Omental fat pad (tissue), 4 donors: ENCODE data around the gene KANSL1. TPM values are rescaled to one million over a fixed set of nuclear protein-coding genes. Genes with fewer than 3 reads are reported as not detected.

Experiments used
- ATAC-seq: fragments of 150-250 bp; one replicate; pipeline ENCODE4 v1.9.1; 2016; ENCODE audit warnings: mild to moderate bottlenecking, moderate library complexity; ENCODE audit not compliant: low FRiP score
- DNase-seq: peaks from one replicate; pipeline ENCODE4 v3.0.0-alpha.2; 2019; ENCODE audit warnings: low spot score
- total RNA-seq, 4 donors: library from RNA; depleted of rRNA; stranded (reverse); fragments of >200 nt; gene quantifications; one replicate each; pipeline ENCODE4 v1.1.0, GENCODE V29; 2016
- TF ChIP-seq, protein P1 (sequence below), 3 donors: fragments of 450-650 bp; IDR thresholded peaks; one replicate each; pipeline ENCODE4 v1.5.1; 2016 to 2017; ENCODE audit warnings: antibody characterized with exemption in 3 of 3, mild to moderate bottlenecking in 3 of 3, moderate library complexity in 2 of 3

Gene KANSL1
- total RNA-seq, 4 donors from 2014 or later, result 48.9 to 109 (median 57.4) TPM

DNA sequence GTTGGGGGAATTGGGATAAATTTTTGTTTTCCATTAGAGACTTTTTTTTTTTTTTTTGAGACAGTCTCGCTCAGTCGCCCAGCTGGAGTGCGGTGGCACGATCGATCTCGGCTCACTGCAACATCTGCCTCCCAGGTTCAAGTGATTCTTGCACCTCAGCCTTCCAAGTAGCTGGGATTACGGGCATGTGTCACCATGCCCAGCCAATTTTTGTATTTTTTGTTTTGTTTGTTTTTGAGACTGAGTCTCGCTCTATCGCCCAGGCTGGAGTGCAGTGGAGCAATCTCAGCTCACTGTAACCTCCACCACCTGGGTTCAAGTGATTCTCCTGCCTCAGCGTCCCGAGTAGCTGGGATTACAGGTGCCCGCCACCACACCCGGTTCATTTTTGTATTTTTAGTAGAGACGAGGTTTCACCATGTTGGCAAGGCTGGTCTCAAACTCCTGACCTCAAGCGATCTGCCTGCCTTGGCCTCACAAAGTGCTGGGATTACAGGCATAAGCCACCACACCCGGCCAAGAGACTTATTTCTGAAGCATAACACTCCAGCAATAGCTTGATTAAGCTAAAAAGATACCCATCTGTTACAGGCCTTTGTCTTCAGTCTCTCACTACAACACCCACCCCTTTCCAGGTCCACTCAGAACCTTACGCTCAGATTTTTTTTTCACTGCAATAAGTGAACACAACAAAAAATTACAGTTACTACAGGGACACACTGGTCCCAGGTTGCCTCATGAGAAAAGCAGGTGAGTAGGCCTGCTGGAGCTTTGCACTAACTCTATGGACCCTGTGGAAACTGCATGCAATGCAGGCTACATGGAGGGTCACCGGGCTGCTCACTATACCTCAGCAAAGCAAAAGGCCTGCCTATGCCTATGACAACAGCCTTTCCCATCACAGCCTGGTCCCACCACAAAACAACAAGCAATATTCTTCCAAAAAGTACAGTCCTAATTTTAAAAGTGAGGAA is 34.6 kb downstream of the KANSL1 start:
- TF ChIP-seq, protein P1, sequence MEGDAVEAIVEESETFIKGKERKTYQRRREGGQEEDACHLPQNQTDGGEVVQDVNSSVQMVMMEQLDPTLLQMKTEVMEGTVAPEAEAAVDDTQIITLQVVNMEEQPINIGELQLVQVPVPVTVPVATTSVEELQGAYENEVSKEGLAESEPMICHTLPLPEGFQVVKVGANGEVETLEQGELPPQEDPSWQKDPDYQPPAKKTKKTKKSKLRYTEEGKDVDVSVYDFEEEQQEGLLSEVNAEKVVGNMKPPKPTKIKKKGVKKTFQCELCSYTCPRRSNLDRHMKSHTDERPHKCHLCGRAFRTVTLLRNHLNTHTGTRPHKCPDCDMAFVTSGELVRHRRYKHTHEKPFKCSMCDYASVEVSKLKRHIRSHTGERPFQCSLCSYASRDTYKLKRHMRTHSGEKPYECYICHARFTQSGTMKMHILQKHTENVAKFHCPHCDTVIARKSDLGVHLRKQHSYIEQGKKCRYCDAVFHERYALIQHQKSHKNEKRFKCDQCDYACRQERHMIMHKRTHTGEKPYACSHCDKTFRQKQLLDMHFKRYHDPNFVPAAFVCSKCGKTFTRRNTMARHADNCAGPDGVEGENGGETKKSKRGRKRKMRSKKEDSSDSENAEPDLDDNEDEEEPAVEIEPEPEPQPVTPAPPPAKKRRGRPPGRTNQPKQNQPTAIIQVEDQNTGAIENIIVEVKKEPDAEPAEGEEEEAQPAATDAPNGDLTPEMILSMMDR (IDR thresholded peaks at IDR 0.05), result no peak
- DNase-seq, result no peak
- ATAC-seq, result no peak

DNA sequence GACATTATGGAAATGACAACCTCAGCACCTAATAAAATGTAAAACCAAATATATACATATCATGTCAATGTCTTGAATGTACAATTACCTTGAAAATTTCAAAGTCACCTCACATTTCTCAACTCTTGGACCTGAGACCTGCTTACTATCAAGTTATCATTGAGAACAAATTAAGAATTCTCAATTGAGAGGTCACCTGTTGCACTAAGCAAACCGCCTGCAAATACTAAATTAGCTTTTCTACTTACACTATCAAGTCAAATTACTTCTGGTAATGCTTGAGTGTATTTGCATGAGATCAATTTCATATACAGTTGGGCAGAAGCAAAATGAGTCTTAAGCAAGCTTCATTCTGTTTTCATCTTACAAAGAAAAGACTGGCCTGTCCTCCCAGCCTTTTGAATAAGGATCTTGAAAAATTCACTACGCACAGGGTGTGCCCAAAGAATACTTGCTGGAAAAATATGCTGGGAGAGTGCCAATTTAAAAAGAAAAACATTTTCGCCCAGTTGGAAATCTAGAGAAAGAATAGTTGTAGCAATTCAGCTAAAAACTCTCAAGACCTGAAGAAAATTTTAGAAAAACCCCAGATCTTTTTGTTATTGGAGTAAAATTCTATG is 35.7 kb downstream of the KANSL1 start:
- ATAC-seq (peak; percentile 41), DNase-seq (no peak)
- TF ChIP-seq, protein P1 (IDR thresholded peaks at IDR 0.05), result no peak

DNA sequence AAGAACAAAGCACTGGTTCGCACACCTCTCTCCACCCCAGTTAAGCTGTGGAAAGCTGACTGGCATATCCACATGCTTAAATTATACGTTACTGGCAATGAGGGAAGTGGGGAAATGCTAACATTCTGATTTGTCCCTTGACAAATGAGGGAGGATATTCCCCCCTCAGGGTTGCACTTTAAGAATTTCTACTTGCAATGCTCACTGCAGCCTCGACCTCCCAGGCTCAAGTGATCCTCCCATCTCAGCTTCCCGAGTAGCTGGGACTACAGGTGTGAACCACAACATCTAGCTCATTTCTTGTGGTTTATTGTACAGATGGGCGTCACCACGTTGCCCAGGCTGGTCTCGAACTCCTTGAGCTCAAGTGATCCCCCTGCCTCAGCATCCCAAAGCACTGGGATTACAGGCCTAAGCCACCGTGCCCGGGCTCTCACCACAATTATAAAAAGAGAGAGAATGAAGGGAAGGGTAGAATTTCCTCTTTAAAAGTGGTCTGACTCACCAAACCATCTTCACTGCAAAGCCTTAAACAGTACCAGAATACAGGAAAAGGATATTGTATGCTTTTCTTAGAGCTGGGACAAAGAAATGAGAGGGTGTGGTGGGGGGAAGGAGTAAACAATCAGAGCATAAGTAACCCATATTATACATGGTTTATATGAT is 38.9 kb downstream of the KANSL1 start:
- ATAC-seq (no peak), DNase-seq (no peak)
- TF ChIP-seq, protein P1 (IDR thresholded peaks at IDR 0.05), result no peak

DNA sequence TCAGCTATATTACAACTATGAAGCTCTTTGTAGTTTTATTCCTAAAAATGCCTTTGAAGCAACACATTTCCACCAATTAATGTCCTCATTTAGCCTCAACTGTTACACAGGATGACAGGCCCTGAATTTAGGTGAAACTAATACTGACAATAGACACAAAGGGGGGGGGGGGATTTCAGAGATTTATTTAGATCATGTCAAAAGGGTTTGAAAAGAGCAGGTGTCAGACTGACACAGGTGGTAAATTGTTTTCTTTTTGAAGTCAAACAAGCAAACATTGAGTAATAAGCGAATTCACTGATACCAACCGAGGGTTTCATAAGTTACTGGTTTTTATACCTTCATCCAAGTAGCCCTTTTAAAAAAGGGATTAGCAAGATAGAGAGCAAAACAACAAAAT is 40.8 kb downstream of the KANSL1 start:
- ATAC-seq (no peak), DNase-seq (no peak)
- TF ChIP-seq, protein P1 (IDR thresholded peaks at IDR 0.05), result no peak

DNA sequence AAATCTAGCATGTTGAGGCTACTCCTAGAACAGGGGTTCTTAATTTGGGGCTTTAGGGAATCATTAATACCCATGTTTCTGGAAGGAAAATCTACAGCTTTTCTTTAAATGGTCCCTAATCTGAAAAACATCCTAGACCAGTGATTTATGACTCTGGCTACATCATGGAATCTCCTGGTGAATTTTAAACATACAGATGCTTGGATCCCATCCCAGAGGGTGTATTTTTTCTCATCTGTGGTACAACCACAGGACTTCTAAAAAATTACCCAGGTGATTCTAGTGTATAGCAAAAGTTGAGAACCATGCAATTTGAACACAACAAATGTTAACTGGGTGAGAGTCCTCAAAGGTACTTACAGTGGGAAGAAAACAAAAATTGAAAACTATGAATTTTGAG is 41.5 kb downstream of the KANSL1 start:
- DNase-seq (no peak), ATAC-seq (no peak)
- TF ChIP-seq, protein P1 (IDR thresholded peaks at IDR 0.05), result no peak

DNA sequence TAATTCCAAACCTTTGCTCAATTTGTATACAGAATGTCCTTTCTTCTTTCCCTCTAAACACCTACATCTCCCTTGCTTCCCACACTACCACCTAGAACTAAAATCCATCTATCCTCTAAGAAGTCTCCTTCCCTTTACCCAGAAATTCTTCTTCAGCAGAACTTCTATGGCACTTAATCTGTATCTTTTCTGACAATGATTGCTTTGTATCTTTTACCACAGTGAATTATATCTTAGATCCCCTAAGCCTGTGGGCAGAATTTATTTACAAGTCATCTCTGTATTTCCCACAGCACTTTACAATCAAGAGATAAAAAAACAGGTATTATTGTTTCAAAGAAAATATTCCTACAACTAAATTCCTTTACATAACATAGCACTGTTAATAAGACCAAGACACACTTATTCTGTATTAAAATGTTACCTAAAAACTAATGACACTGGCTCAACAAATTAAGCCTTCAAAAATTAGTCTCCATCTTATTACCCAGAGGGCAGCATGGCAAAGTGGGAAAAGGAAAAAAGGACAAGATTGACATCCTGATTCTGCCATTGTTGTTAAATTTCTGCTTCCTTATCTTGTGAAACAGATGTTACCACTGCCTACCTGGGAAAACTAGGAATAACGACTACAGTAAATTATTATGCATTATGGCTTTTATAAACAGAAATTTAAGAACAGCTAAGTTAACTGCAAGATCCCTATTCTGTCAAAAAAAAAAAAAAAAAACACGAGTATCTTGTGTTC is 42.8 kb downstream of the KANSL1 start:
- TF ChIP-seq, protein P1 (IDR thresholded peaks at IDR 0.05), result no peak
- ATAC-seq (no peak), DNase-seq (no peak)
